Measurements from ENCODE around the gene KIAA0232.

DNA sequence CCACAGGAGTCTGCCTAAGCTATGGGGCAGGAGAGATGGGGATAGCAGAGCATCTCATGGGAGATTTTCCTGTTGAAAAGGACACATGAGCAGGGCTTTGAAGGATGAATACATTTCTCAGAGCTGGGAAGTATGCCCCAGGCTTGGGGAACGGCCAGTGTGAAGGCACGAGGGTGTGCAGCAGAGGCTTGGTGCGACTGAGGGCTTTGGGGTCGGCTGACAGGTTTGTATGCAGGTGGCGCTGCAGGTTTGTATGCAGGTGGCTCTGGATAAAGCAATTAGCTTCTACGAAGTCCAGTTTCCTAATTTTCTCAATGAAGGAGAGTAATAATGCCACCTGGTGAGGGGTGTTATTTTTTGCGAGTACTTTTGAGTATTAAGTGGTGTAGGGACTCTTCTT lies 6.8 kb upstream of the KIAA0232 start:
- TF ChIP-seq, protein P1, sequence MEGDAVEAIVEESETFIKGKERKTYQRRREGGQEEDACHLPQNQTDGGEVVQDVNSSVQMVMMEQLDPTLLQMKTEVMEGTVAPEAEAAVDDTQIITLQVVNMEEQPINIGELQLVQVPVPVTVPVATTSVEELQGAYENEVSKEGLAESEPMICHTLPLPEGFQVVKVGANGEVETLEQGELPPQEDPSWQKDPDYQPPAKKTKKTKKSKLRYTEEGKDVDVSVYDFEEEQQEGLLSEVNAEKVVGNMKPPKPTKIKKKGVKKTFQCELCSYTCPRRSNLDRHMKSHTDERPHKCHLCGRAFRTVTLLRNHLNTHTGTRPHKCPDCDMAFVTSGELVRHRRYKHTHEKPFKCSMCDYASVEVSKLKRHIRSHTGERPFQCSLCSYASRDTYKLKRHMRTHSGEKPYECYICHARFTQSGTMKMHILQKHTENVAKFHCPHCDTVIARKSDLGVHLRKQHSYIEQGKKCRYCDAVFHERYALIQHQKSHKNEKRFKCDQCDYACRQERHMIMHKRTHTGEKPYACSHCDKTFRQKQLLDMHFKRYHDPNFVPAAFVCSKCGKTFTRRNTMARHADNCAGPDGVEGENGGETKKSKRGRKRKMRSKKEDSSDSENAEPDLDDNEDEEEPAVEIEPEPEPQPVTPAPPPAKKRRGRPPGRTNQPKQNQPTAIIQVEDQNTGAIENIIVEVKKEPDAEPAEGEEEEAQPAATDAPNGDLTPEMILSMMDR (optimal IDR thresholded peaks at IDR 0.05 in 1 of 3, IDR thresholded peaks at IDR 0.05 in 1 of 3, conservative IDR thresholded peaks at IDR 0.05 in 1 of 3; ENCODE audit: extremely low read depth in 1 of 3, insufficient read depth in 2 of 3, low read length in 3 of 3), result no peak
- no peak for TF ChIP-seq EZH2 (IDR thresholded peaks at IDR 0.05; ENCODE audit: low read length)

Measured in keratinocyte (primary cell).